ENCODE data around the gene INO80.

DNA sequence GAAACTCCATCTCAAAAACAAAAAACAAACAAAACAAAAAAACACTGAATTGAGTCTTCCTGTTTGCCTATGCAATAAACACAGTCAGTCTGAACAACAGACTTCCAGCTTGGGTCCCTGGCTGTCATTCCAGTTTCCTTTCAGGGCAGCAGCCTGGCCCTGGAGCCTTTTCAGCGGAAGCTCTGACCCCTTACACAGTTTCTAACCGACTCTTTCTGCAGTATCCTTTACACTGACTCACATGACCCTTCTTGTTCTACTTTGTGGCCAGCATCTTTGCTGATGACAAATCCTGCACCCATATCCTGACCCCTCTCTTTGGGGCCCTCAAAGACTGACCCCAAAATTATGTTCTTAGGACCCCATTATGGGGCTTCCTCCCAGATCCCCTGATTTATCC is 38.3 kb upstream of the INO80 start:
- TF ChIP-seq, protein P1, sequence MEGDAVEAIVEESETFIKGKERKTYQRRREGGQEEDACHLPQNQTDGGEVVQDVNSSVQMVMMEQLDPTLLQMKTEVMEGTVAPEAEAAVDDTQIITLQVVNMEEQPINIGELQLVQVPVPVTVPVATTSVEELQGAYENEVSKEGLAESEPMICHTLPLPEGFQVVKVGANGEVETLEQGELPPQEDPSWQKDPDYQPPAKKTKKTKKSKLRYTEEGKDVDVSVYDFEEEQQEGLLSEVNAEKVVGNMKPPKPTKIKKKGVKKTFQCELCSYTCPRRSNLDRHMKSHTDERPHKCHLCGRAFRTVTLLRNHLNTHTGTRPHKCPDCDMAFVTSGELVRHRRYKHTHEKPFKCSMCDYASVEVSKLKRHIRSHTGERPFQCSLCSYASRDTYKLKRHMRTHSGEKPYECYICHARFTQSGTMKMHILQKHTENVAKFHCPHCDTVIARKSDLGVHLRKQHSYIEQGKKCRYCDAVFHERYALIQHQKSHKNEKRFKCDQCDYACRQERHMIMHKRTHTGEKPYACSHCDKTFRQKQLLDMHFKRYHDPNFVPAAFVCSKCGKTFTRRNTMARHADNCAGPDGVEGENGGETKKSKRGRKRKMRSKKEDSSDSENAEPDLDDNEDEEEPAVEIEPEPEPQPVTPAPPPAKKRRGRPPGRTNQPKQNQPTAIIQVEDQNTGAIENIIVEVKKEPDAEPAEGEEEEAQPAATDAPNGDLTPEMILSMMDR (IDR thresholded peaks at IDR 0.05): no peak
- TF ChIP-seq POLR2A (IDR thresholded peaks at IDR 0.05): no peak
